GM13976 (cell line): ENCODE data around the gene ZFHX3.

Source experiments
- DNase-seq: peaks from one replicate; pipeline ENCODE4 v3.0.0; 2012; ENCODE audit warnings: low spot score
- in situ Hi-C: fragments of 300-500 bp; cut with MboI; formaldehyde crosslinking; loops from one replicate; pipeline ENCODE4 v1.12.0; 2022; ENCODE audit warnings: low sequenced_read_pairs, mixed read lengths, inconsistent platforms; ENCODE audit not compliant: unreplicated experiment
- TF ChIP-seq, protein P1 (sequence below): IDR thresholded peaks from 2 replicates; pipeline ENCODE4 v1.5.1; 2012; ENCODE audit warnings: borderline replicate concordance, mild to moderate bottlenecking; ENCODE audit not compliant: insufficient read depth; ENCODE audit errors: extremely low read depth, missing control alignments, control extremely low read depth

Gene ZFHX3

DNA sequence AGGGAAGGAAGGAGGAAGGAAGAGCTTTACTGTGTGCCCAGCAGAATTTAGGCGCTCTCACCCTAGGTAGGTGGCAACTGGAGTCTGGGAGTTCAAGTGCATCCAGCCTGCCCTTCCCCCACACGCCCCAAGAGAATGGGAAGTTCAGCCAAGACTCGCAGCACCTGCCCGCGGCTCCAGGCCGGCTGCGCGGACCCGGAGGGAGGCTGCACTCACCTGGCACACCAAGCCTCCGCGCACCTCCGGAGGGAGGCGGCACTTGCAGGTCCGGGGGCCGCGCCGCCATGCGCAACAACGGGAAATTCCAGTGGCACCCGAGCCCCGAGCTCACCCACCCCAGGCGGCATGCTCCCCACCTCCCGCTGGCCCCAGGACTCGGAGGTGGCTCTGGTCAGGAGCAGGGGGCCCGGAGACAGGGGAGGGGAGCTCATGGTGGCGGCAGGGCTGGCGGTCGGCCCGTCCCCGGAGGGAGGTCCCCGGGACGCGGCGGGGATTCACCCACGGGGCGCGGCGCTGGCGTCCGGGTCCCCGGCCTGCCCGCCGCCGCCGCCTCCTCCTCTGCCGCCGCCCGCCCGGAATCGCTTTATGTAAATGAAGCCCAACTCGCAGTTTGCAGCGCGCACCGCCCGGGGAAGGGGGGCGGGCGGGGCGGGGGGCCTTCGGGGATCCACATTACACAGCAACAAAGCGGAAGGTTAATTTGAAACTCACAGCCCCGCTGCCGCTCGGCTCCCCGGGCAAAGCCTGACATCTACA is at the start of gene ZFHX3:
ZFHX3 (minus strand) TSS at position 593 of the 756 bp plus-strand sequence. CDS start 87,983 bp downstream, outside the sequence.
- TF ChIP-seq, protein P1, sequence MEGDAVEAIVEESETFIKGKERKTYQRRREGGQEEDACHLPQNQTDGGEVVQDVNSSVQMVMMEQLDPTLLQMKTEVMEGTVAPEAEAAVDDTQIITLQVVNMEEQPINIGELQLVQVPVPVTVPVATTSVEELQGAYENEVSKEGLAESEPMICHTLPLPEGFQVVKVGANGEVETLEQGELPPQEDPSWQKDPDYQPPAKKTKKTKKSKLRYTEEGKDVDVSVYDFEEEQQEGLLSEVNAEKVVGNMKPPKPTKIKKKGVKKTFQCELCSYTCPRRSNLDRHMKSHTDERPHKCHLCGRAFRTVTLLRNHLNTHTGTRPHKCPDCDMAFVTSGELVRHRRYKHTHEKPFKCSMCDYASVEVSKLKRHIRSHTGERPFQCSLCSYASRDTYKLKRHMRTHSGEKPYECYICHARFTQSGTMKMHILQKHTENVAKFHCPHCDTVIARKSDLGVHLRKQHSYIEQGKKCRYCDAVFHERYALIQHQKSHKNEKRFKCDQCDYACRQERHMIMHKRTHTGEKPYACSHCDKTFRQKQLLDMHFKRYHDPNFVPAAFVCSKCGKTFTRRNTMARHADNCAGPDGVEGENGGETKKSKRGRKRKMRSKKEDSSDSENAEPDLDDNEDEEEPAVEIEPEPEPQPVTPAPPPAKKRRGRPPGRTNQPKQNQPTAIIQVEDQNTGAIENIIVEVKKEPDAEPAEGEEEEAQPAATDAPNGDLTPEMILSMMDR = no peak
- in situ Hi-C loops = loop anchor here (25.0 kb wide), 1 partner anchor 385 kb away; no protein-coding TSS in a partner anchor
- peak; percentile 77 for DNase-seq

GRCh38 chr16:73096510-73096909 is 48.6 kb upstream of the ZFHX3 start:
- DNase-seq = no peak
- in situ Hi-C loops = no loop called here
- TF ChIP-seq, protein P1 = no peak

- no peak for DNase-seq
- in situ Hi-C loops = no loop called here
- TF ChIP-seq, protein P1 = no peak
Observed at GRCh38 chr16:73095885-73096421, 48.0 kb upstream of the ZFHX3 start.

DNA sequence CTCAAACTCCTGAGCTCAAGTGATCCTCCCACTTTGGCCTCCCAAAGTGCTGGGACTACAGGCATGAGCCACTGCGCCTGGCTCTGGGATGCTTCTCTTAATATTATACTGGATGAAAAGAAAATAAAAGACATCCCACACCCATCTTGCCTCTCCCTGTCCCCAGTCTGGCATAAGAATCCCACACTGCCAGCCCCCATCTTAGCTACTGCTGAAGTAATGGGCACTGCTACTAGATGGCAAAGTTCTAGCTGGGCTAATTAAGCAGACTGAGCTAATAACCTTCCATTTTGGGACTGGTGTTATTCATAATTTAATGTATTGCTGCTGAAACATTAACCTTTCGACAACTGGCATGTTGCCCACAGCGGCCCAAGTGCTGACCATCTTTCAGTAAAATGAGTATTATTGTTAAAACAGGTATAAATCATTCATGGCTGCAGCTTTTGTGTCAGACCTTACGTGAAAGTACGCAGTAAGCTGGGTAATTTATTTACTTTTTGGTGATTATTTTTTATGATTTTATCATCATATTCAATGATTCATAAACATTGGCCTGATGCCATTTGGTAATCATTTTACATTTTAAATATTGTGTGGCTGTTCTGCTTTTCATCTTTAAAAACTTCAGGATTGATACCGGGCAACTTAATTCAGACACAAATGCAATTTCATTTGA is 47.4 kb upstream of the ZFHX3 start:
- DNase-seq = no peak
- TF ChIP-seq, protein P1 = no peak
- in situ Hi-C loops = no loop called here

GRCh38 chr16:73094371-73094770 is 46.4 kb upstream of the ZFHX3 start:
- in situ Hi-C loops = no loop called here
- DNase-seq = no peak
- TF ChIP-seq, protein P1 = no peak
